Activated CD4-positive, alpha-beta T cell treated with anti-CD3 and anti-CD28 coated beads, Interleukin-2, amount 50 U/mL, for 16 hours (primary cell): ENCODE measurements around the gene CNKSR3.

Experiments used
- DNase-seq: peaks from one replicate; pipeline ENCODE4 v3.0.0-alpha.2; 2020

The CNKSR3 gene

GRCh38 chr6:154410619-154411072 lies 99.8 kb downstream of the CNKSR3 start:
- peak; percentile 74 for DNase-seq

GRCh38 chr6:154408891-154409500 lies 101.5 kb downstream of the CNKSR3 start:
- DNase-seq, result no peak

GRCh38 chr6:154407440-154407839 lies 103.0 kb downstream of the CNKSR3 start:
- DNase-seq, result no peak

GRCh38 chr6:154406869-154407268 lies 103.6 kb downstream of the CNKSR3 start:
- no peak for DNase-seq

- DNase-seq, result no peak
Observed at GRCh38 chr6:154406301-154406700, 104.2 kb downstream of the CNKSR3 start.

GRCh38 chr6:154404791-154405400 lies 105.6 kb downstream of the CNKSR3 start:
- peak; percentile 34 for DNase-seq

- peak; percentile 28 for DNase-seq
Observed at GRCh38 chr6:154403788-154404187, 106.7 kb downstream of the CNKSR3 start.

- DNase-seq, result no peak
Observed at GRCh38 chr6:154402081-154402780, 108.3 kb downstream of the CNKSR3 start.

- DNase-seq, result no peak
Observed at GRCh38 chr6:154399097-154399496, 111.4 kb downstream of the CNKSR3 start.

GRCh38 chr6:154397491-154398195 lies 112.8 kb downstream of the CNKSR3 start:
- no peak for DNase-seq

GRCh38 chr6:154395878-154396277 lies 114.6 kb downstream of the CNKSR3 start:
- no peak for DNase-seq

- DNase-seq, result no peak
Observed at GRCh38 chr6:154395316-154395715, 115.2 kb downstream of the CNKSR3 start.

GRCh38 chr6:154394571-154394970 lies 115.9 kb downstream of the CNKSR3 start:
- no peak for DNase-seq

GRCh38 chr6:154390034-154390433 lies 120.5 kb downstream of the CNKSR3 start:
- no peak for DNase-seq

- no peak for DNase-seq
Observed at GRCh38 chr6:154388803-154389202, 121.7 kb downstream of the CNKSR3 start.

- DNase-seq, result no peak
Observed at GRCh38 chr6:154386848-154387717, 123.4 kb downstream of the CNKSR3 start.

- DNase-seq, result no peak
Observed at GRCh38 chr6:154384191-154384590, 126.3 kb downstream of the CNKSR3 start.

GRCh38 chr6:154383273-154383672 lies 127.2 kb downstream of the CNKSR3 start:
- DNase-seq, result no peak

GRCh38 chr6:154382740-154383139 lies 127.7 kb downstream of the CNKSR3 start:
- no peak for DNase-seq

GRCh38 chr6:154381548-154381947 lies 128.9 kb downstream of the CNKSR3 start:
- DNase-seq, result no peak

- no peak for DNase-seq
Observed at GRCh38 chr6:154380741-154381140, 129.7 kb downstream of the CNKSR3 start.

GRCh38 chr6:154379585-154379984 lies 130.9 kb downstream of the CNKSR3 start:
- no peak for DNase-seq

GRCh38 chr6:154378518-154378917 lies 132.0 kb downstream of the CNKSR3 start:
- no peak for DNase-seq
